ENCODE data around the gene SNX30.

DNA sequence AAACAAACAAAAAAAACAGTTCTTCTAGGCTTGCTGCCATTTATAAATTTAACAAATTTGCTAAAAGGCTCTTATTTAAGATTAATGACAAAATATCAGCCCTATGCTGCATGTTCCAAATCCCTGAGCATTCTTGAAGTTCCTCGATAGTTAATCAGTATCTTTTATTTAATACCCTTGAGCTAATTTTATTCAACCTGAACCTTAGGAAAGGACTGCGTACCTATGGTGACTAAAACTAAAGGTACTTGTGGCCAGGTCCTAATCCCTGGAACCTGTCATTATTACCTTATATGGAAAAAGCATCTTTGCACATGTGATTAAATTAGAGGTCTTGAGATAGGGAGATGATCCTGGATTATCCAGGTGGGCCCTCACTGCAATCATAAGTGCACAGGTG is 22.2 kb upstream of the SNX30 start:
- TF ChIP-seq EP300 (IDR thresholded peaks at IDR 0.05; ENCODE audit: borderline replicate concordance) (no peak), TEAD4 (IDR thresholded peaks at IDR 0.05) (no peak), RAD21 (IDR thresholded peaks at IDR 0.05; ENCODE audit: low read depth) (no peak), TAF1 (IDR thresholded peaks at IDR 0.05; ENCODE audit: low read depth) (no peak)

All from Ishikawa (cell line).